Vagina (tissue), 2 donors: ENCODE data around the gene PLOD2.

Experiments used
- POLR2A ChIP-seq, 2 donors: fragments of 450-650 bp; IDR thresholded peaks; one replicate each; pipeline ENCODE4 v1.6.1; 2017; ENCODE audit warnings: antibody characterized with exemption in 2 of 2, mild to moderate bottlenecking in 2 of 2, moderate library complexity in 2 of 2
- POLR2AphosphoS5 ChIP-seq, 2 donors: sonication (generic); formaldehyde crosslinking; IDR thresholded peaks; one replicate each; pipeline ENCODE4 v1.9.0; 2017; ENCODE audit warnings: antibody characterized with exemption in 2 of 2, mild to moderate bottlenecking in 2 of 2, low read depth in 1 of 2; ENCODE audit not compliant: insufficient read depth in 1 of 2
- TF ChIP-seq, protein P1 (sequence below), 3 experiments: fragments of 450-650 bp in 2 of 3; fragments of 200-600 bp in 1 of 3; sonication (generic) in 1 of 3; IDR thresholded peaks; one replicate each; pipeline ENCODE4 v1.5.1; 2017 to 2019; ENCODE audit warnings: antibody characterized with exemption in 3 of 3, mild to moderate bottlenecking in 2 of 3, moderate library complexity in 2 of 3

- TF ChIP-seq POLR2A (IDR thresholded peaks at IDR 0.05) (no peak), POLR2AphosphoS5 (IDR thresholded peaks at IDR 0.05; ENCODE audit: insufficient read depth in 1 of 2, low read depth in 1 of 2) (no peak)
- TF ChIP-seq, protein P1, sequence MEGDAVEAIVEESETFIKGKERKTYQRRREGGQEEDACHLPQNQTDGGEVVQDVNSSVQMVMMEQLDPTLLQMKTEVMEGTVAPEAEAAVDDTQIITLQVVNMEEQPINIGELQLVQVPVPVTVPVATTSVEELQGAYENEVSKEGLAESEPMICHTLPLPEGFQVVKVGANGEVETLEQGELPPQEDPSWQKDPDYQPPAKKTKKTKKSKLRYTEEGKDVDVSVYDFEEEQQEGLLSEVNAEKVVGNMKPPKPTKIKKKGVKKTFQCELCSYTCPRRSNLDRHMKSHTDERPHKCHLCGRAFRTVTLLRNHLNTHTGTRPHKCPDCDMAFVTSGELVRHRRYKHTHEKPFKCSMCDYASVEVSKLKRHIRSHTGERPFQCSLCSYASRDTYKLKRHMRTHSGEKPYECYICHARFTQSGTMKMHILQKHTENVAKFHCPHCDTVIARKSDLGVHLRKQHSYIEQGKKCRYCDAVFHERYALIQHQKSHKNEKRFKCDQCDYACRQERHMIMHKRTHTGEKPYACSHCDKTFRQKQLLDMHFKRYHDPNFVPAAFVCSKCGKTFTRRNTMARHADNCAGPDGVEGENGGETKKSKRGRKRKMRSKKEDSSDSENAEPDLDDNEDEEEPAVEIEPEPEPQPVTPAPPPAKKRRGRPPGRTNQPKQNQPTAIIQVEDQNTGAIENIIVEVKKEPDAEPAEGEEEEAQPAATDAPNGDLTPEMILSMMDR (IDR thresholded peaks at IDR 0.05): no peak
These were observed 116.9 kb downstream of the PLOD2 start for GRCh38 chr3:146044046-146044445.
